ENCODE results near the gene ANKRD60.
A peak's percentile ranks its signal among the peaks of the same experiment; 100 is the strongest.

The ANKRD60 gene

GRCh38 chr20:58188527-58188926, 39.9 kb downstream of the ANKRD60 start:
- DNase-seq = no peak

GRCh38 chr20:58184984-58185383, 43.5 kb downstream of the ANKRD60 start:
- DNase-seq = no peak

- DNase-seq = no peak
These were observed 44.4 kb downstream of the ANKRD60 start for GRCh38 chr20:58184063-58184462.

GRCh38 chr20:58182521-58183140, 45.8 kb downstream of the ANKRD60 start:
- no peak for DNase-seq

GRCh38 chr20:58179432-58180099, 48.9 kb downstream of the ANKRD60 start:
- DNase-seq = peak; percentile 78

- DNase-seq = peak; percentile 21
These were observed 49.4 kb downstream of the ANKRD60 start for GRCh38 chr20:58179083-58179431.

GRCh38 chr20:58177799-58178198, 50.7 kb downstream of the ANKRD60 start:
- no peak for DNase-seq

- DNase-seq = no peak
These were observed 52.6 kb downstream of the ANKRD60 start for GRCh38 chr20:58175836-58176235.

GRCh38 chr20:58175425-58175824, 53.0 kb downstream of the ANKRD60 start:
- DNase-seq = no peak

- DNase-seq = no peak
These were observed 53.7 kb downstream of the ANKRD60 start for GRCh38 chr20:58174708-58175280.

- DNase-seq = no peak
These were observed 54.3 kb downstream of the ANKRD60 start for GRCh38 chr20:58173930-58174707.

- no peak for DNase-seq
These were observed 55.4 kb downstream of the ANKRD60 start for GRCh38 chr20:58173091-58173490.

GRCh38 chr20:58171796-58172425, 56.5 kb downstream of the ANKRD60 start:
- no peak for DNase-seq

- no peak for DNase-seq
These were observed 59.0 kb downstream of the ANKRD60 start for GRCh38 chr20:58169450-58169849.

- no peak for DNase-seq
These were observed 59.6 kb downstream of the ANKRD60 start for GRCh38 chr20:58168843-58169242.

GRCh38 chr20:58167759-58168158, 60.7 kb downstream of the ANKRD60 start:
- DNase-seq = no peak
